Stimulated activated CD4-positive, alpha-beta T cell treated with anti-CD3 and anti-CD28 coated beads, Interleukin-4, amount 100 ng/mL, for 24 hours (primary cell): Measurements from ENCODE around the gene OAS2.

Source experiments
- DNase-seq: peaks from one replicate; pipeline ENCODE4 v3.0.0-alpha.2; 2020

The OAS2 gene

DNA sequence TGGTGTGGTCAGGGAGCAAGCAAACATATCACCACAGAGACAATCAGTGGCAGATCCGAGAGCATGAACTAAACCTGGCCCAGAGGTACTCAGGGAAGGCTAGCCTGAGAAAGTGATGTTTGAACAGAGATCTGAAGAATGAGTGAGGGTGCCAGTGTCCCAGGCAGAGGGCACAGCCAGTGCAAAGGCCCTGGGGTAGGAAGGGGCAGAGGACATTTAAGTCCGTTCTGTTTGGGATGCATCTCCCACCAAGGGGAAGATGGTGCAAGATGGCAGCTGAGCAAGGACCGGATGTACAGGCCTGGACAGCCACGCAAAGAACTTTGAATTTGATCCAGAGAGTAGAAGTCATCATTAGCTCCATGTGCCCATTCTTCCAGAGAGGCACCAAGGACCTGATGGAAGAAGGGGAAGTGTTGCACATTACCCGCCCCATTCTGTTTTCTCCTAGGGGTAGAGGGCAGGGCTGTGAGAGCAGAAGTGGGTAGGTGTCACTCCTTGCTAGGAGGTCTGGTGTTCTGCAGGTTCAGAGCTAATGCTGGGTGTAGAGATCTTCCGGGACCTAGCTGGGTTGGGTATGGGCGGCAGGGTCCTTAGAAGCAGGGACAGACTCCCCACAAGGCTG is 82.1 kb downstream of the OAS2 start:
- no peak for DNase-seq

- DNase-seq, result no peak
Measured at GRCh38 chr12:113061061-113061694, 82.9 kb downstream of the OAS2 start.
